ENCODE measurements around the gene BRWD1.

Gene BRWD1

DNA sequence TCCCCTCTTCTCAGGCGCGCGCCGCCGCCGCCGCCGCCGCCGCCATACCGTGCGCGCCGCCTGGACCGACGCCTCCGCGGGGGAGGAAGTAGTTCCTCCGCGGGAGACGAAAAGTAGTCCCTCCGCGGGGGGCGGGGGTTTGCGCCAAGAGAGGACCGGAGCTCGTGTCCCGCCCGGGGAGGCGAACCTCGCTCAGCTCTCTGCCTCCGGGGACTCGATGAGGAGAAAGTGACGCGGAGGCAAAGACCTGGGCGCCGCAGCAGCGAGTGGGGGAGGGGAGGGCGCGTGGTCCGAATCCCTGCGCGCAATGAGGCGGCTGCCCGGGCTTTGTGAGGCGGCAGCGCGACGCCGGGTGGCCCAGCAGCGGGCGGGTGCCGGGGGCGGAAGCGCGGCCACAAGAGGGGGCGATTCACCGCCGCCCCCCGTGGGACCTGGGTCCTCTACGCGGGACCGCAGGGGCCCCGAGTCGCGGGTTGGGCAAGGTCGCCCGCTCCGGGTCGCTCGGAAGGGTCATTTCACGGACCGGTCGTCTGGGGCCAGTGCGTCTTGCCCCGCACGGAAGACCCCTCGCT is at the start of gene BRWD1:
TSS of gene BRWD1 (minus strand) at position 62 of the 572 bp plus-strand sequence. CDS start 141 bp downstream, outside the sequence.
- DNase-seq (ENCODE audit: low read depth) = peak; percentile 67

DNA sequence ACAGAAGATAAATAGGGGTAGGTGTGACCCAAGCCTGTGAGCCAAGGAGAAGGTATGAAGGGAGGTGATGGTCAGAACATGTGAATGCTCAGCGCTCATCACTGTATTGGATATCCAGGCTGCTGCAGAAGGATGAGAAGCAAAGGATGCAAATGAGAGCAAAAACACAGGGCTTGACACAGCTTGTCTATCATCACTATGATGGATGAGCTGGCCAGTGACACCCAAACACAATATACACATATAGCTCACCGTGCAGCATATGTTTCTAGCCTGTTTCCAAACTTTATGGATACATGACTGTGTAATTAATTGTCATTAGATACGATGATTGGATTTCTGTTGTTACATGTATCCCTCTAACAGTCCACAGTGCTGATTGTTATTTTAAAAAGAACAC is 49.3 kb upstream of the BRWD1 start:
- no peak for DNase-seq (ENCODE audit: low read depth)

DNA sequence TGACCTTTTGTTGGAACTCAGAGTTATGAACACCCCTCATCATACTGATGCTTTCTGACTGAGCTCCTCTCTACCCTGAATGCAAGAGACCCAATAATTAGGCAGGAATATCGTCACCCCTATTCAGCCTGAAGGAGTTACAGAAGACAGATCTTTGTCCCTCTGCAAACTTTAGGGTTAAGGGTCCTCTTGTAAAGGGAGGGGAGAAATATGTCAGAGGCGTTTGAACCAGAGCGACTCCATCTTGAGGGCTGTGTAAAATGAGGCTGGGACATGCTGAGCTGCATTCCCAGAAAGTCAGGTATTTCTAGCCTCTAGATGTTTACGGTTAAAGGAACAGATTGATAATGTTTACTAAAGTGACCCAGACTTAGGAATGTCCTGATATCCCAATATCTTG is 46.0 kb upstream of the BRWD1 start:
- DNase-seq (ENCODE audit: low read depth) = no peak

DNA sequence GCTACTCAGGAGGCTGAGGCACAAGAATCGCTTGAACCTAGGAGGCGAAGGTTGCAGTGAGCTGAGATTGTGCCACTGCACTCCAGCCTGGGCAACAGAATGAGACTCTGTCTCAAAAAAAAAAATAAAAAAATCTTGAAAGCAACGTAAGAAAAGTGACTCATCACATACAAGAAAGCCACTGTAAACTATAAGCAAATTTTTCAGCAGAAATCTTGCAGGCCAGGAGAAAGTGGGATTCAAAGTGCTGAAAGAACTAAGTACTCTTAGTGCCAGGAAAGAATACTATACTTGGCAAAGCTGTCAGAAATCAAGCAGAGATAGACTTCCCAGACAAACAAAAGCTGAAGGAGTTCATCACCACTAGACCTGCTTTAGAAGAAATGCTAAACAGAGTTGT is 39.9 kb upstream of the BRWD1 start:
- no peak for DNase-seq (ENCODE audit: low read depth)

DNA sequence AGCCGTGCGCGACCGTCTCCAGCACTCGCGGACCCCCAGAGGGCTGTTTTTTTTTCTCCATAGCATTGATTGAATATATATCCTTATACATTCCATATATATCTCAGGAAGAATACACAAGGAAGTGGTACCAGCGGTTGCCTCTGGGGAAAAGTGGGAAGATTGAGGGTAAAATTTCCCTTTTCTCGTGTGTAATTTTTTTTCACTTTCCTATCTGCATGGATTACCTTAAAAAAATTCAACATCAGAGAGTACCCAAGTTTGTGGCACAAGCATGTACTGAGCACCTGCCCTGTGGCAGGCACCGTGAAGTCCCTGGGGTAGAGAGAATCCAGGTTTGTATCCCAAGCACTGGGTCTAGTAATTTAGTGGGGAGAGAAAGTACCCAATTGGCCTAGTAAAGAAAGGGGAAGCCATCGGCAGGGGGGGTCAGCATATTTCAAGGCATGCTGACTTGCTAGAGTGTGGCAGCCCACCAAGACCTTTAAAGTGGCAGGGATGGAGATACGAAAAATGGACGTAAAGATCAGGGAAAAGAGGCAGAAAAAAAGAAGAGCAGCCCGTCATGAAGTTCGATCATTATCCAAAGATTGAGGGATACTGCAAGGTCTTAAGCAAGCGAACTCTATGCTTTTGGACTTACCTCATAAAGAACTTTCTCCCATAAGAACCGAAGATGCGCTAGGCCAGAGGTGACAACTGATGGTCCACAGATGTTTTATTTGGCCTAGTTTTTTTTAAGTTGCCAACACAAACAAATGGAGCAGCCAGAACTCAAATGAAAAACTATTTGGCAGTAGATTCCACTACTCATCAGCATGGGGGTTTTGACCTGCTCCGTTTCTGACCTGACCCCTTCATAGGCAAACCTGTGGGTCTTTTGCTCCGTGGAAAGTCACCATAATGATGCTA is 36.9 kb upstream of the BRWD1 start:
- DNase-seq (ENCODE audit: low read depth) = no peak

DNA sequence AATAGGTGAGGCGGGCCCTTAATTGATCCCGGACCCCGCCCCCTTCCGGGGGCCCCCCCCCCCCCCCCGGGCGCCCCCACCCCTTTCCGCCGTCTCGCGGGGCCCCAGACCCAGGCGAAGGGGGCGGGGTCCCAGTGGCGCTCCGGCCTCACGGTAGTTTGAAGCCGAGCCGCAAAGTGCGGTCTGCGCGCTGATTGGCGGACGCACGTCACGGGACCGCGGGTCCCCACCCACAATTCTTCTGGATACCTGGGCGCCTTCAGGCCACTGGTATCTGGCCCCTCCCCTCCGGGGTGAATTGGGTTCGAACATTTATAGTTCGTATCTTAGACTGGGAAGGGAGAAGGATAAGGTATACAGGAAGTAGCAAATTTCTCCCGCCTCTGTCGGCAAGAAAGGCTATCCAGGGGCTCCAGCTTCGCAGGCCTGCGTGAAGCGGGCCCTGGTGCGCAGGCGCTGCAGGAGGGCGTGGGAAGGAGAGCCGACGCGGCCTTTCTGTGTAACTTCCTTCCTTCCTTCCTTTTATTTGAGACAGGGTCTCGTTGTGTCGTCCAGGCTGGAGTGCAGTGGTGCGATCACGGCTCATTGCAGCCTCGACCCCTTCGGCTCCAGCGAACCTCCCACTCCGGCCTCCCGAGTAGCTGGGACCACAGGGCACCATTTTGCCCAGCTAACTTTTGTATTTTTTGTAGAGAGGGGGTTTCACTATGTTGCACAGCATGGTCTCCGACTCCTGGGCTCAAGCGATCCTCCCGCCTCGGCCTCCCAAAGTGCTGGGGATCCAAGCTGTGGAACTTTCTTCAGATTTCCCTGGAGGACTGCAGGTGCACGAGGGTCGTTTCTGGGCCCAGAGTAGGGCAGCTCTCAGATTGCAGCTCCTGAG is 36.0 kb upstream of the BRWD1 start:
- peak; percentile 78 for DNase-seq (ENCODE audit: low read depth)

DNA sequence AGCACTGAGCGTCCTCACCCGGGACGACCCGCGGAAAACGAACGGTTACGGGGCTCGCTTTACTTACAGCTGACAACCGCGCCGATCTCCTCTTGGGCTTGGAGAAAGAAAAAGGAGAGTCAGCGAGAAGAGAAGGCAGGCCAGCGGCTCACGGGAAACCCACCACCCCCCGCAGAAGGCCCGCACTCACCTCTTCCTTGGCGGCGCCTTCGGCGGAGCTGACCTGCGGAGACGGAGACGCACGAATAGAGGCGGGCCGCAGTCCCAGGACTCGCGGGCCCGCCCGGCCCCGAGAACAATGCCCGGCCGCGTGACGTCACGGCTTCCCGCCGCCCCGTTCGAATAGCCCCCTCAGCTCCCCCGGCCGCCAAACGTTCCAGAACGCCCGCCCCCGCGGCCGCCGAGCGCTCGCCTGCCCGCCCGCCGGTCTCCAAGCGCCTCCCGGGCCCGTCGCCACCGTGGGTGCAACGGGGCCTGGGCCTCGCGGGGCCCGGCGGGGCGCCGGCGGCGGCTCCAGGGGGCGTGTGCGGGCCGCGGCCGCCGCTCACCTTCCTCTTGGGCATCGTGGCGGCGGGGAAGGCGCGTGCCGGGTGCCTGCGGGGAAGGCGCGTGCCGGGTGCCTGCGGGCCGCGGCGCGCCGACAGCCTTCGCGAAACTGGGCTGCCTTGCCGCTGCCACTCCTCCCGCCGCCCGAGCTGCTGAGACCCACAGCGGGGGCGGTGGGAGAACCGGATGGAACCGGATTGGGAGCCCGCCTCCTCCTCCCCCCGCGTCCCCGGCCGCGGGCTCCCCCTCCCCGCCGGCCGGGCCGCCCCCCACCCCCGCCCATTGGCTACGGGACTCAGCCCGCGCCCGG is 35.2 kb upstream of the BRWD1 start, which contains the start of gene HMGN1:
TSS of gene HMGN1 (minus strand) at position 734 of the 856 bp plus-strand sequence. CDS start at position 563, 171 bp downstream.
- peak; percentile 29 for DNase-seq (ENCODE audit: low read depth)

DNA sequence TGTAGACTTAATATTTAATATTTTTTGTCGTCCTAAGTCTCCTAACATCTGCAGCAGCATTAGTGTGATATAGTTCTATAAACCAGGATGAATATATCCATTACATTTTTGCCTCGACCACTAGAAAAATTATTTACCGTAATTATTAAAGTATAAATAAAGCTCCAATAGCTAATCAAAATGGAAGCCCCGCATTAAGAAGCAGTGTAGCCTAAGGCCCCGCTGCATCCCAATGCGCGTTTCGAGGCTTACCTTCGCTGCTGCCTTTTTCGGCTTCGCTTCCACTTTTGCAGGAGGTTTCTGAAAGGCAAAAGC is 34.6 kb upstream of the BRWD1 start:
- no peak for DNase-seq (ENCODE audit: low read depth)

DNA sequence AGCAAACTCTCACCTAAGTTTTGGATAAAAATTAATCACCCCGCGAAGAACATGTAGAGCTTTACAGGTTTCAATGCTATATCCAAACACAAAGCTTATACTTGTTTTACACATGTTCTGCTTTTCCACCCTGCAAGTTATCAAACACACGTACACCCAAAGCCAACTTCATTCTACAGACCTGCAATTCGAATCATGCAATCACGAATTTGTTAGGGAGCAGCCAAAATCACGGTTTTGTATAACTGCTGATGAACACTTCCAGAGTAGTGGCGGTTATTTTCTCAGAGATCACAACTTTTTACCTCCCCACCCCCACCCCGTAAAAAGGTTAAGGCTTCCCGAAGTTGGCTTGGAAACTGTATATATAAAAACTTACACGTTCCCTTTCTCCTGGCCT is 34.1 kb upstream of the BRWD1 start:
- DNase-seq (ENCODE audit: low read depth) = no peak

DNA sequence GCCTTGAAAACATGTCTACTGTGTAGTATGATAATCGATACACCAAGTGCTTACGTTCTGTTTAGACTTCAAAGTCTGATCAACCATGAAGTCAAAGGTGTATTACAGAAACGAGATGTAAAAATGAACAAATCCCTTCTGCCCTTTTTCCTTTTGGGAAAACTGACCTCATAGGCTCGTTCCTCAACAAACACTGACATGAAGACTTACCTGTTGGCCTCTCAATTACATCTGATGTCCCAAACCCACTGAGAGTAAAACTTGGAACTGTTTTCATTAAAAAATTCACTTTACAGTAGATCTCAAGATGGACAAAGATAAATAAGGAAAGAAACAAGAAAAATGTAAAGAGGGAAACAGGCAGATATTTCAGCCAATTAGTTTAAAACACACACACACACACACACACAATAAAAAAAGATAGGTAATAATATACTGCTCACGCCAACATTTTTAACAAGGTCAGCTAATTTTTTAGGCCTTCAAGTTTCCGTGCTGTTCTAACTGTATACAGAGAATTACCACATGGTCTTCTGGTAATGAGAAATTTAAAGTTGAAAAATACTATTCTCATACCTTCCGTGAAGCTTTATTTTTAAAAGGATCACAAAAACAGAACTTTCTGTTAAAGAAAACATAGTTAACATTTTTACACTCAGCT is 33.4 kb upstream of the BRWD1 start:
- DNase-seq (ENCODE audit: low read depth) = no peak

DNA sequence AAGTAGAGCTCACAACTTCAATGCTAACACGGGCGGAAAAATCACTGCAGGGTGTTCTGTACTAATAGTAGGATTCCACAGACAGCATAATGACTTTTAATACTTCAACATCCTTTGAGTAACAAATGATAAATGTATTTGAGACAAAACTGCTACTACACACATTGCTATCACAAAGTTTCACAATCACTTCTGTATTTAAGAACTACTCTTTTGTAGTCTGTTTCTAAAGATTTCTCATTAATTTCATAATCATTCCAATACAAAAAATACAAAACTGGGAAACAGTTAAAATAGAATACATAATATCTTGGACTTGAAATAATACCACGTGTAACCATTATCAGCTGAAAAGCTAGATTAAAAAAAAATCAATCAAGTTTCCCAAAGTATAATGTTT is 32.8 kb upstream of the BRWD1 start:
- no peak for DNase-seq (ENCODE audit: low read depth)

DNA sequence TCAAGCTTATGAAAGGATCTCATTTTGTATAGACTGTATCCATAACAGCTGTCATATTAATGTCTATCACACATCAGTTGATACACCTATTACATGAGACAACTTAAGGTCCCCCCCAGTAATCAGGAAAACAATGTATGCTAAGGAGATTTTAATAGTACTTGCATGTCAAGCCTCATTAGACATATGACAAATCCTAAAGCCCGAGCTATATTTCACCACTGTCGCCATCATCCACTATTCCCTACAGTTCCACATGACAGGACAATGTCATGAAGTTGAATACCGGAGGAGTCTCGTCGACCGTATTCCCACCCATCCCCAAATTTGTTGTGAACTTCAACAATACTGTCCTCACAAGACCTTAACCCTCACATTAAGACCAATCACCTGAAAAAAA is 32.0 kb upstream of the BRWD1 start:
- DNase-seq (ENCODE audit: low read depth) = no peak

DNA sequence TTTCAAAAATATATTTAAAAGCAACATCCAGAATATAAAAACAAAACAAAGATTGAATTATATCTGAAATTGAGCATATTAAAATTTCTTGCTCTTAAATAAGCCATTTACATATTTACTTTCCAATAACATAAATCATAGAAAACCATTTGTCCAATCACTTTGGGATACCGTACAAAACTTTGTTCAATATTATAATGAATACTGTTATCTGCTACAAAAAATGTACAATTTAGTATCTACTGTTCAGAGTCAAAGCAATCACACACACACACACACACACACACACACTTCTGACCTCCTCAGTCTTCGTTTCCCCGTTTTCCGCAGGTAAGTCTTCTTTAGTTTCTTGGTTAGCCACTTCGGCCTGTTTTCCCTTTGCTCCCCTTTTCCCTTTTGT is 31.4 kb upstream of the BRWD1 start:
- DNase-seq (ENCODE audit: low read depth) = no peak

DNA sequence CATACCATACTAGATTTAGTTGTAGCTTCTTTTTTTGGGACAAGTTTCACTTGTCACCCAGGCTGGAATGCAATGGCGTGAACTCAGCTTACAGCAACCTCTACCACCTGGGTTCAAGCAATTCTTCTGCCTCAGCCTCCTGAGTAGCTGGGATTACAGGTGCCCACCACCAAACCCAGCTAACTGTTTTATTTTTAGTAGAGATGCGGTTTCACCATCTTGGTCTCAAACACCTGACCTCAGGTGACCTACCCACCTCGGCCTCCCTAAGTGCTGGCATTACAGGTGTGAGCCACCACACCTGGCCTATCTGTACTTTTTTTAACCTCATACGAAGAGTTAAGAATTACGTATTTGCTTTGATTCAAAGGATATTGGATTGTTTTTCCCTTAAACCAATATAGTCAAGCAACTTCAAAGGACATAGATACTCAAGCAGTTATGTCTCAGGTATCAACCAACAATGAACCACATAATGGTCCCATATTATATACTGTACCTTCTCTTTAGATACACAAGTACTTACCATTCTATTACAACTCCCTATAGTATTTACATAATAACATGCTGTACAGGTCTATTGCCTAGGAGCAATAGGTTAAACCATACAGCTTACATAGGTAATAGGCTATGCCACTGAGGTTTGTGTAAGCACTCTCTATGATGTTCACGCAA is 28.0 kb upstream of the BRWD1 start:
- no peak for DNase-seq (ENCODE audit: low read depth)

DNA sequence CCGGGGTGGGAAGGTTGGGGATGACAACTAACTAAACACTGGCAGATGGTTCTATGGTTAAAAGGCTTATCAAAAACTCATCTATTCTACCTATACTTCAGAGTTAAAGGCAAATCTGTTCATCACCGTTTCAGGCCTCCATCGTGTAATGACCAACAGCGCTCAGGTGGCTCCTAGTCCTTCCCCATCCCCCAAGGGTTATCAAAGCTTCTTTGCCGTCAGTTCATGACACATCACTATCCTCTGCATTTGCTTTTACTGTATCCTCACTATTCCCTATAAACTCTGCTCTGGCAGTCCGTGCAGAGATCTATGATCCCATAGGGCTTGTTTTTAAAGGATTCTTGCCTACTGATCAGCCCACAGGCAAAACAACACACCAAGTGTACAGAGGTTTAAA is 27.3 kb upstream of the BRWD1 start:
- no peak for DNase-seq (ENCODE audit: low read depth)

DNA sequence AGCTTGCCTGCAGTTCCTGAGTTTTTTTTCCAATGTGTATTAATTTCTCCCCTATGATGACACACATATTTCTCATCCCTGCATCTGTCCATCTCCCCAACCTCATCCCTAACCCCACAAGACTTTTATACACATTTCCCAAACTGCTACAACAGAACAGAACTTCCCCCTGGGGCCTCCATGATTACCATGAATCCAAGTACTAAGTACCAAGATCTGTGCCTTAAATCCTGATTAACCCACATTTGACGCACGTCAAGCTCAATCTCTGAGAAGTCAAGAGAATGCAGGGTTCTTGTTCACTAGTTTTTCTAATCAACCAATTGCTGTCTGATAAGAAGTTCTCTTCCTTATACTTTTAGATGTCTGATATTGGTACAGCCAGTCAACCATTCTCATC is 25.8 kb upstream of the BRWD1 start:
- DNase-seq (ENCODE audit: low read depth) = no peak

DNA sequence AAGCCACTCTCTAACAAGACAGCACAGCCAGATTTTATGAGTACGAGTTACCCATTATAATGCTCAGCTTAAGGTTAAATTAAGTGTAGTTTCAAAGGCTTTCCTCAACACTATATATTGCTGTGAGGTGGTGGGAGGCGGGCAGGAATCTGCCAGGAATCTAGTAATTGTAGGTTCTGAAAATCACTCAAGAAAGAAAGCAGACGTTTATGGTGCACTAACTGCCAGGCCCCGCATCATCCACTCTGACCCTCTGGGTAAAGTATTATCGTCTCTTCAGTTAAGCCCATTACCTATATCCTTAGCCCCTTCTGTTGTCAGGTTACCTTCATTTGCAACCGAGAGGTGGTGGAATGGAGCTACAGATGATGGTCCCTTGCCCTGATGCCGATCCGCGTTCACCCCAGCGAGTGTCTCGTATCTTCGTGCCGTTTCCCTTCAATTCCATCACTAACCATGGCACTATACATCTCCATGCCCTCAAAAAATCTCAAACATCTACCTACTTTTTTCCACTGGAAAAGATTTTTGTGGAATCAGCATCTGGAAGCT is 23.1 kb upstream of the BRWD1 start:
- DNase-seq (ENCODE audit: low read depth) = no peak

DNA sequence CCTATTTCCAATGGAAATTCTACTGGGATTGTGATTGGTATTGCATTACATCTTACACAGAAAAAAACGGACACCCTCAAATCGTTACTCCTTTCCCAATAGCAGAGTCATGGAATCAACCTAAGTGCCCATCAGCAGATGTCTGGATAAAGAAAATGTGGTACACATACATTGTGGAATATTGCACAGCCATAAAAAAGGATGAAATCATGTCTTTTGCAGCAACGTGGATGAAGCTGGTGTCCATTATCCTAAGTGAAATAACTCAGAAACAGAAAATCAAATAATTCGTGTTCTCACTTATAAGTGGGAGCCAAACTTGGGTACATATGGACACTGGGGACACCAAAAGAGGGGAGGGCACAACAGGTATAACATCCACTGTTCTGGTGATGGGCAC is 21.2 kb upstream of the BRWD1 start:
- DNase-seq (ENCODE audit: low read depth) = no peak

DNA sequence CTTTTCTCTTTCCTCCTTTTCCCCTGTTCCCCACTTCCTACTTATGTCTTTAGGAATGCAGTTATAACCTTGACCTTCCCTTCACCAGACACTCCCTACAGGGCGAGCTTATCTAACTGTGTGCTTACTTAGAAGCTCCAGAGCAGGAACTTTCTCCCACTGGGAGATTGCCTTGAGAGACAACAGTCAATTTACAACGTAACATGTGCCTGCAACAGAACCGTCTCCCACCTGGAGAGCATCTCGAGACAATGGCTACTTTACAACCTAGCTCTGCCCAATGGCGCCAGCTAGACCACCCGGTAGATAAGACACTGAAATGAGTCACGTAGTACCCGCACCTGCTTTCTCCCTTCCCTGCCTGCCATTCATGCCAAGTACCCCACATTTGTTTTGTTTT is 18.7 kb upstream of the BRWD1 start:
- no peak for DNase-seq (ENCODE audit: low read depth)

DNA sequence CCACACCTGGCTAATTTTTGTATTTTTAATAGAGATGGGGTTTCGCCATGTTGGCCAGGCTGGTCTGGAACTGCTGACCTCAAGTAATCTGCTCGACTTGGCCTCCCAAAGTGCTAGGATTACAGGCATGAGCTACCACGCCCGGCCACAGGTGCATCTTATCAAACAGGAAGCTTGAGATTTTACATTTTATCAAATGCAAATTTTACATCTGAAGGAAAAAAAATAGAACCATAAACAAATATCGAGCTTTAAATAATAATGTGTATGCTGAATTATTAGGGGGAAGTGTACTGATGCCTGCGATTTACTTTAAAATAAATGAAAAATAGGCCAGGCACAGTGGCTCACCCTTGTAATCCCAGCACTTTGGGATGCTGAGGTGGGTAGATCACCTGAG is 16.6 kb upstream of the BRWD1 start:
- no peak for DNase-seq (ENCODE audit: low read depth)

All from HS-5 (cell line).